Trophoblast cell (in vitro differentiated cells and primary cell): ENCODE results near the gene PPP3R2. TPM values are rescaled to one million over a fixed set of nuclear protein-coding genes. Genes with fewer than 3 reads are reported as not detected.

Experiments
- DNase-seq, 2 donors: peaks; one replicate each; pipeline ENCODE4 v3.0.0-alpha.2; 2016
- H2AFZ ChIP-seq: 2 replicates; pipeline ENCODE4 v1.6.1; 2013; ENCODE audit warnings: low read length, moderate library complexity, mild to moderate bottlenecking; ENCODE audit not compliant: insufficient read depth, poor library complexity
- H2AK5ac ChIP-seq: 2 replicates; pipeline ENCODE4 v1.6.1; 2013; ENCODE audit warnings: mild to moderate bottlenecking, low read length
- H2BK120ac ChIP-seq: 2 replicates; pipeline ENCODE4 v1.6.1; 2013; ENCODE audit warnings: low read length, mild to moderate bottlenecking, moderate library complexity; ENCODE audit not compliant: insufficient read depth, poor library complexity
- H2BK12ac ChIP-seq: 2 replicates; pipeline ENCODE4 v1.6.1; 2013; ENCODE audit warnings: mild to moderate bottlenecking, low read length, moderate library complexity
- H2BK5ac ChIP-seq: 2 replicates; pipeline ENCODE4 v1.6.1; 2013; ENCODE audit warnings: low read length, low read depth, moderate library complexity, mild to moderate bottlenecking; ENCODE audit not compliant: poor library complexity
- H3K14ac ChIP-seq: 2 replicates; pipeline ENCODE4 v1.6.1; 2013; ENCODE audit warnings: mild to moderate bottlenecking, low read length
- H3K18ac ChIP-seq: 2 replicates; pipeline ENCODE4 v1.6.1; 2013; ENCODE audit warnings: mild to moderate bottlenecking, low read length
- H3K23ac ChIP-seq: 2 replicates; pipeline ENCODE4 v1.6.1; 2013; ENCODE audit warnings: low read length
- H3K27ac ChIP-seq: 2 replicates; pipeline ENCODE4 v1.5.1; 2013; ENCODE audit warnings: low read depth, mild to moderate bottlenecking, inconsistent platforms, low read length, moderate library complexity
- H3K27me3 ChIP-seq: 2 replicates; pipeline ENCODE4 v1.6.1; 2013; ENCODE audit warnings: inconsistent platforms, mild to moderate bottlenecking, low read length, moderate library complexity; ENCODE audit not compliant: insufficient read depth
- H3K36me3 ChIP-seq, 2 experiments: 1 replicate in 1 of 2; 2 replicates in 1 of 2; pipeline ENCODE4 v1.6.1; 2013; ENCODE audit warnings: low read length in 2 of 2, mild to moderate bottlenecking in 2 of 2, moderate library complexity in 1 of 2; ENCODE audit not compliant: insufficient read depth in 2 of 2, control insufficient read depth in 1 of 2
- H3K4ac ChIP-seq: 2 replicates; pipeline ENCODE4 v1.6.1; 2013; ENCODE audit warnings: low read depth, mild to moderate bottlenecking, low read length, moderate library complexity
- H3K4me1 ChIP-seq, 2 experiments: 1 replicate in 1 of 2; 2 replicates in 1 of 2; pipeline ENCODE4 v1.6.1; 2013; ENCODE audit warnings: low read length in 2 of 2, mild to moderate bottlenecking in 2 of 2, moderate library complexity in 1 of 2; ENCODE audit not compliant: insufficient read depth in 2 of 2, control insufficient read depth in 1 of 2
- H3K4me2 ChIP-seq: 2 replicates; pipeline ENCODE4 v1.6.1; 2013; ENCODE audit warnings: inconsistent platforms, mild to moderate bottlenecking, low read length, moderate library complexity
- H3K4me3 ChIP-seq: 2 replicates; pipeline ENCODE4 v1.5.1; 2013; ENCODE audit warnings: mild to moderate bottlenecking, low read depth, low read length, inconsistent platforms
- H3K79me1 ChIP-seq: one replicate; pipeline ENCODE4 v1.6.1; 2013; ENCODE audit warnings: low read length
- H3K79me2 ChIP-seq: 2 replicates; pipeline ENCODE4 v1.6.1; 2013; ENCODE audit warnings: low read length, mild to moderate bottlenecking; ENCODE audit not compliant: control insufficient read depth, insufficient read depth, poor library complexity
- H3K9ac ChIP-seq: 2 replicates; pipeline ENCODE4 v1.6.1; 2013; ENCODE audit warnings: mild to moderate bottlenecking, low read length
- H3K9me3 ChIP-seq: 2 replicates; pipeline ENCODE4 v1.6.1; 2013; ENCODE audit warnings: low read depth, mild to moderate bottlenecking, control low read depth, inconsistent platforms, low read length; ENCODE audit not compliant: insufficient read depth
- H4K12ac ChIP-seq: 2 replicates; pipeline ENCODE4 v1.6.1; 2013; ENCODE audit warnings: low read depth, mild to moderate bottlenecking, low read length, moderate library complexity
- H4K8ac ChIP-seq: 2 replicates; pipeline ENCODE4 v1.6.1; 2013; ENCODE audit warnings: low read depth, mild to moderate bottlenecking, low read length, moderate library complexity
- H4K91ac ChIP-seq: one replicate; pipeline ENCODE4 v1.6.1; 2013; ENCODE audit warnings: low read depth, mild to moderate bottlenecking, low read length, moderate library complexity
- WGBS: extraction: QIAGEN DNeasy Blood & Tissue Kit; methylation state at CpG from one replicate; pipeline ENCODE4 v1.1.7; 2013; ENCODE audit warnings: missing lambda C conversion rate; ENCODE audit not compliant: insufficient read length, insufficient coverage; ENCODE audit errors: extremely low coverage; 5-methylcytosine and 5-hydroxymethylcytosine counted together
- polyA plus RNA-seq: library from polyadenylated mRNA; stranded (reverse); fragments of 200-250 nt; gene quantifications from 2 replicates; pipeline ENCODE4 v1.2.3, GENCODE V29; 2013

Gene PPP3R2, protein sequence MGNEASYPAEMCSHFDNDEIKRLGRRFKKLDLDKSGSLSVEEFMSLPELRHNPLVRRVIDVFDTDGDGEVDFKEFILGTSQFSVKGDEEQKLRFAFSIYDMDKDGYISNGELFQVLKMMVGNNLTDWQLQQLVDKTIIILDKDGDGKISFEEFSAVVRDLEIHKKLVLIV
- polyA plus RNA-seq = not detected in 2 replicates

DNA sequence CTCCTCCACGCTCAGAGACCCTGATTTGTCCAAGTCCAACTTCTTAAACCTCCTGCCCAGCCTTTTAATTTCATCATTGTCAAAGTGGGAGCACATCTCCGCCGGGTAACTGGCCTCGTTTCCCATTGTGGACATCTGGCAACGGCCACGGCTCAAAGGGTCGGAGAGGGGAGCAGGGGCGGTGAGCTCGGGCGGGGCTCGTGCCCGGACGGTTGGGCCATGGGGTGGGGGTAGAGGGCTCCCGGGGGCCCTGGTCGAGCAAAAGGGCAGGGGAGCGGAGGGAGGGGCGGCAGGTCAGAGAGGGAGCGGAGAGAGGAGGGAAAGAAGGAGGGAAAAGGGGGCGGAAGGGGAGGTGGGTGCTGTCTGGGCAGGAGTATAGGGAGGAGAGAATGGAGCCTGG lies at the start of gene PPP3R2:
Gene PPP3R2 (minus strand): TSS at position 174 of the 400 bp plus-strand sequence. CDS start 48 bp downstream, at position 126.
- Histone ChIP-seq H3K27ac (no peak within 1 kb of the TSS), H3K9ac (no peak within 1 kb of the TSS), H3K18ac (no peak within 1 kb of the TSS), H3K79me2 (no peaks in the 10 kb centered on the region), H3K14ac (no peak within 1 kb of the TSS), H4K8ac (no peak within 1 kb of the TSS), H4K12ac (no peak within 1 kb of the TSS), H3K4me3 (no peak within 1 kb of the TSS), H3K4ac (no peak within 1 kb of the TSS), H3K36me3 (no peaks in the 10 kb centered on the region), H3K23ac (no peak within 1 kb of the TSS), H3K4me1 (no peaks in the 10 kb centered on the region), H2AFZ (no peak within 1 kb of the TSS), H3K79me1 (no peaks in the 10 kb centered on the region), H4K91ac (no peak within 1 kb of the TSS), H3K4me2 (no peak within 1 kb of the TSS), H2BK120ac (no peak within 1 kb of the TSS), H2AK5ac (no peak within 1 kb of the TSS), H2BK5ac (no peak within 1 kb of the TSS), H3K9me3 (no peaks in the 10 kb centered on the region), H2BK12ac (no peak within 1 kb of the TSS), H3K27me3 (no peaks in the 10 kb centered on the region)
- no peak for DNase-seq
- no CpG with 5 or more reads among the region's 19 CpGs for WGBS

DNA sequence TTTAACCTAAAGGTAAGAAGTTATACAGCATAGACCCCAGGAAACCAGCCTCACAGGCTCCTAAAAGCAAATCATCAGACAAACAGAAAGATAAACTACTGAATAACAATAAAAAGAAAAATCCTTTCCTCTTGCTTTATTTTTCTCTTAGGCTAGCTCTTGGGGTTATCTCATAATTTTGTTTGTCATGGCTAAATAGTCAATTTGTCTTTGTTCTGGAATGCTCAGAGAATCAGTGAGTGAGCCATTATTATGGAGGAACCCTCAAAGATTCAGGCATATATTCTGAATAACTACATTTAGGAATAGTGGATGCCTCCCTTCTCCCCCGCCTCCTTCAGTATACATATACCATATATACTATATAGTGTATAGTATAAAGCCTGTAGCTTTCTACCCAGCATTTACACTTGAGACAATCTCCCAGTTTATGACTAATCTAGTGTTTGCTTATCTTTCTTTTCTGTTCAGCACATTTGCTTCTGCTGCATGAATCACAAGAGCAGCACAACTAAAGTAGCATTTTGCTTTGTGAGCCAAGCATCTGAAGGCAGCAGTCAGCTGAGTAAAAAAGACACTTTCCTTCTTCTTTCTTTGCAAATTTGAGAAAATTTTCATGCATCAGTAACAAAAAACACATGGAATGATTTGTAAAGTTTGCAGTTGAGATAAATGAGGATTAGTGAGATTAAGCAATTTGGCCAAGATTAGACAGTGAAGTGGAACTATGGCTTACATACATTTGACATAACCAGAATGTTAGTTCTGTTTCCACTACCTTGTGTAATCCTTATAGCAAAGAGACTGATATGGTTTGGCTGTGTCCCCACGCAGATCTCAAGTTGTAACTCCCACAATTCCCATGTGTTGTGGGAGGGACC lies 45.3 kb upstream of the PPP3R2 start:
- WGBS = no CpG with 5 or more reads among the region's 2 CpGs
- no peak overlapping the region for H4K12ac ChIP-seq
- no peaks in the 10 kb centered on the region for H3K79me2 ChIP-seq
- H3K9me3 ChIP-seq = peaks cover 2% of the 10 kb centered on the region
- no peak overlapping the region for H4K91ac ChIP-seq
- H3K36me3 ChIP-seq = no peaks in the 10 kb centered on the region
- H3K18ac ChIP-seq = no peak overlapping the region
- no peak overlapping the region for H2BK12ac ChIP-seq
- no peak overlapping the region for H2BK5ac ChIP-seq
- H3K4ac ChIP-seq = no peak overlapping the region
- H3K4me3 ChIP-seq = no peak overlapping the region
- H2AK5ac ChIP-seq = no peak overlapping the region
- H3K4me1 ChIP-seq = no peaks in the 10 kb centered on the region
- H3K27ac ChIP-seq = no peak overlapping the region
- H3K79me1 ChIP-seq = no peaks in the 10 kb centered on the region
- H3K4me2 ChIP-seq = no peak overlapping the region
- H3K14ac ChIP-seq = no peak overlapping the region
- DNase-seq = no peak
- no peak overlapping the region for H4K8ac ChIP-seq
- H3K9ac ChIP-seq = no peak overlapping the region
- no peaks in the 10 kb centered on the region for H3K27me3 ChIP-seq
- no peak overlapping the region for H2BK120ac ChIP-seq
- H2AFZ ChIP-seq = no peak overlapping the region
- no peak overlapping the region for H3K23ac ChIP-seq

DNA sequence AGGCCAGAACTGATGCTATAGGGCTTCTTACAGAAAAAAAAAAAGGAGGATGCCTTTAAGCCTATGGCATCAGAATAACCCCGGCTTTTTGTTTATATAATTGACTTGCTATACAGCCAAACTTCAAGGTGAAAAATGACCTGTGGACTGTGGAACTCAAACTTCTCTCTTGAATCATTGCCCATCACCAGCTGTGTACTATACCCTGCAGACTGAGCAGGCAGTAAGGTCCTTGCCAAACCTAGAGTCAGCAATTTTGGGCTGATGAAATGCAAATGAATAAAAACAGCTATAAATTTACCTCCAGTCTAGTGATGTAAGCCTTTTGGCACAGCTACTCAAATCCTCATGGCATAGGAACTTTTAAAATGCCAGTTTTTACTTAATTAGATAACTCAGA lies 44.5 kb upstream of the PPP3R2 start:
- H3K4me1 ChIP-seq = no peaks in the 10 kb centered on the region
- no peak overlapping the region for H3K4ac ChIP-seq
- no peak overlapping the region for H2AK5ac ChIP-seq
- H4K91ac ChIP-seq = no peak overlapping the region
- no peak overlapping the region for H3K27ac ChIP-seq
- no peak overlapping the region for H2BK5ac ChIP-seq
- no peak overlapping the region for H2AFZ ChIP-seq
- H3K36me3 ChIP-seq = no peaks in the 10 kb centered on the region
- WGBS = no CpG with 5 or more reads among the region's 1 CpG
- no peak overlapping the region for H3K18ac ChIP-seq
- no peak overlapping the region for H3K4me2 ChIP-seq
- no peaks in the 10 kb centered on the region for H3K79me1 ChIP-seq
- H3K23ac ChIP-seq = no peak overlapping the region
- H2BK12ac ChIP-seq = no peak overlapping the region
- H3K14ac ChIP-seq = no peak overlapping the region
- H3K4me3 ChIP-seq = no peak overlapping the region
- no peak overlapping the region for H4K8ac ChIP-seq
- DNase-seq = no peak
- no peaks in the 10 kb centered on the region for H3K79me2 ChIP-seq
- H2BK120ac ChIP-seq = no peak overlapping the region
- H3K27me3 ChIP-seq = no peaks in the 10 kb centered on the region
- H3K9ac ChIP-seq = no peak overlapping the region
- peaks cover 2% of the 10 kb centered on the region for H3K9me3 ChIP-seq
- H4K12ac ChIP-seq = no peak overlapping the region

DNA sequence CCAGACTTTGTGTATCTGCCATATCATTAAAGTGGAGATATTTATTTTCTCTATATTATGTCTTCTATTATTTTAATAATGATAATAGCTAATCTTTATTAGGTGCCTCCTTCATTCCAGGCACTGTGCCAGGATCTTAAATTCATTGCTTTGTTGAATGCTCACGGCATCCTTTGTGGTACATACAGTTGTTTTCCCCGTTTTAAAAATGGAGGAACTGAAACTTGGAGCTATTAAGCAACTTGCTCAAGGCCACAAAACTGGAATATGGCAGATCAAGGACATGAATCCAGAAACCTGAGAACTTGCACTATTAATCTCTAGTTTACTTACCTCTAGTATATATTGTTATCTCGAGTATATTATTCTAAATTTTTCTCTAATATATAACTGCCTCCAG lies 41.5 kb upstream of the PPP3R2 start:
- Histone ChIP-seq H3K36me3 (no peaks in the 10 kb centered on the region), H3K79me2 (no peaks in the 10 kb centered on the region), H3K9ac (no peak overlapping the region), H3K79me1 (no peaks in the 10 kb centered on the region), H4K91ac (no peak overlapping the region), H2BK5ac (no peak overlapping the region), H4K8ac (no peak overlapping the region), H3K4me2 (no peak overlapping the region), H3K27ac (no peak overlapping the region), H3K14ac (no peak overlapping the region), H2AFZ (no peak overlapping the region), H4K12ac (no peak overlapping the region), H3K27me3 (no peaks in the 10 kb centered on the region), H2AK5ac (no peak overlapping the region), H3K4me1 (no peaks in the 10 kb centered on the region), H3K23ac (no peak overlapping the region), H3K18ac (no peak overlapping the region), H3K9me3 (no peaks in the 10 kb centered on the region), H3K4me3 (no peak overlapping the region), H2BK12ac (no peak overlapping the region), H2BK120ac (no peak overlapping the region), H3K4ac (no peak overlapping the region)
- WGBS = no CpG with 5 or more reads among the region's 3 CpGs
- DNase-seq = no peak
